A673 (cell line): Measurements from ENCODE around the gene SEMA4A.

ENCODE experiments used
- CTCF ChIP-seq: fragments of 300-800, 200-600 bp; sonication (generic); conservative IDR thresholded peaks from 2 replicates; pipeline ENCODE4 v1.5.1; 2017; ENCODE audit warnings: low read depth, mild to moderate bottlenecking, antibody characterized with exemption, low read length, moderate library complexity, mixed read lengths
- EZH2 ChIP-seq: fragments of 200-600 bp; sonication (generic); IDR thresholded peaks from 2 replicates; pipeline ENCODE4 v1.6.1; 2017; ENCODE audit warnings: borderline replicate concordance, low read depth, mild to moderate bottlenecking, mixed read lengths, antibody characterized with exemption, low read length; ENCODE audit not compliant: poor library complexity, severe bottlenecking

DNA sequence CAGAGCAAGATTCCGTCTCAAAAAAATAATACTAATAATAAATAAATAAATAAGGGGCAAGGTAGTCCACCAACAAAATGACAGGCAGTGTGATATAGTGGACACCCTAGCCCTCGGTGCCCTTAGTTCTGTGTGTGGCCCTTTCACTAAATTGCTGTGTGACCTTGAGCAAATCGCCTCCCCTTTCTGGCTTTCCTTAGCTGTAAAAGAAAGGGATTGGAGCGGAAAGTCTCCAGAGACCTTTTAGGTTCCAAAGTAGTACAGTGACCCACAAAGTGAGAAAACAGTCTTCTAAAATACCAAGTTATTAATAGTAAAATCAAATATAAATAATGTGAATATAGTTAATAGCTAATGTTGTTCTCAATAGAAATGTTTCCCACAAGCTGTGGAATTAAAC is 31.3 kb upstream of the SEMA4A start:
- TF ChIP-seq EZH2 (no peak), CTCF (no peak)
